GM23338 (cell line): ENCODE results near the gene RABEPK. TPM values are rescaled to one million over a fixed set of nuclear protein-coding genes. Genes with fewer than 3 reads are reported as not detected.

Source experiments
- ATAC-seq: fragments of 200-7000 bp; cut with Tn5 transposase; 3 replicates; pipeline ENCODE4 v1.9.1; 2020
- DNase-seq: peaks from one replicate; pipeline ENCODE4 v3.0.0-alpha.2; 2015; ENCODE audit warnings: low spot score
- H2AFZ ChIP-seq: fragments of 200-600 bp; sonication (generic); 2 replicates; pipeline ENCODE4 v1.8.0; 2016; ENCODE audit warnings: antibody characterized with exemption, mild to moderate bottlenecking, moderate library complexity
- H3F3A ChIP-seq: fragments of 200-600 bp; sonication (generic); replicated peaks from 2 replicates; pipeline ENCODE4 v1.8.0; 2017; ENCODE audit warnings: antibody characterized with exemption, mixed run types, low read depth
- H3K27ac ChIP-seq: fragments of 200-600 bp; sonication (generic); 2 replicates; pipeline ENCODE4 v1.6.1; 2016; ENCODE audit warnings: low read depth
- H3K27me3 ChIP-seq: fragments of 200-600 bp; sonication (generic); 2 replicates; pipeline ENCODE4 v1.8.0; 2016; ENCODE audit warnings: mild to moderate bottlenecking, mixed run types, moderate library complexity; ENCODE audit not compliant: insufficient read depth
- H3K36me3 ChIP-seq: fragments of 200-600 bp; sonication (generic); 2 replicates; pipeline ENCODE4 v1.8.0; 2016; ENCODE audit warnings: mild to moderate bottlenecking; ENCODE audit not compliant: insufficient read depth
- H3K4me1 ChIP-seq: fragments of 200-600 bp; sonication (generic); 2 replicates; pipeline ENCODE4 v1.8.0; 2016; ENCODE audit warnings: mild to moderate bottlenecking, moderate library complexity; ENCODE audit not compliant: insufficient read depth
- H3K4me2 ChIP-seq: fragments of 200-600 bp; sonication (generic); 2 replicates; pipeline ENCODE4 v1.7.1; 2017; ENCODE audit warnings: mixed run types
- H3K4me3 ChIP-seq: fragments of 200-600 bp; sonication (generic); 2 replicates; pipeline ENCODE4 v1.6.1; 2016; ENCODE audit warnings: mixed run types
- H3K79me2 ChIP-seq: fragments of 200-600 bp; sonication (generic); replicated peaks from 2 replicates; pipeline ENCODE4 v1.8.0; 2017; ENCODE audit warnings: mild to moderate bottlenecking; ENCODE audit not compliant: insufficient read depth
- H3K9me2 ChIP-seq: fragments of 200-600 bp; sonication (generic); 2 replicates; pipeline ENCODE4 v1.8.0; 2017; ENCODE audit not compliant: insufficient read depth
- H4K20me1 ChIP-seq: fragments of 200-600 bp; sonication (generic); replicated peaks from 2 replicates; pipeline ENCODE4 v1.8.0; 2017; ENCODE audit warnings: mild to moderate bottlenecking; ENCODE audit not compliant: insufficient read depth
- H3K27ac Mint-ChIP-seq: 2 replicates; pipeline ENCODE4 v1.8.0; 2020; ENCODE audit warnings: inconsistent platforms, mild to moderate bottlenecking, moderate library complexity, mixed read lengths
- H3K27me3 Mint-ChIP-seq: 3 replicates; pipeline ENCODE4 v1.8.0; 2022; ENCODE audit warnings: low read depth, mild to moderate bottlenecking, moderate library complexity, mixed read lengths, inconsistent platforms; ENCODE audit not compliant: insufficient read depth, poor library complexity
- H3K36me3 Mint-ChIP-seq: 3 replicates; pipeline ENCODE4 v1.8.0; 2021; ENCODE audit warnings: low read depth, mild to moderate bottlenecking, inconsistent platforms, moderate library complexity, mixed read lengths
- H3K4me1 Mint-ChIP-seq: 3 replicates; pipeline ENCODE4 v1.8.0; 2020; ENCODE audit warnings: mild to moderate bottlenecking, inconsistent platforms, mixed read lengths
- H3K4me3 Mint-ChIP-seq: 3 replicates; pipeline ENCODE4 v1.8.0; 2021; ENCODE audit warnings: moderate library complexity, mild to moderate bottlenecking, inconsistent platforms, mixed read lengths
- H3K9me3 Mint-ChIP-seq: 3 replicates; pipeline ENCODE4 v1.8.0; 2020; ENCODE audit warnings: moderate library complexity, mild to moderate bottlenecking, inconsistent platforms, mixed read lengths
- CREB1 ChIP-seq: fragments of 250-450 bp; sonication (Bioruptor Pico); IDR thresholded peaks from 2 replicates; pipeline ENCODE4 v1.5.0; 2020; ENCODE audit warnings: low read depth, mild to moderate bottlenecking, moderate library complexity
- EZH2 ChIP-seq: fragments of 200-600 bp; sonication (generic); IDR thresholded peaks from one replicate; pipeline ENCODE4 v1.8.0; 2017; ENCODE audit warnings: antibody characterized with exemption, mild to moderate bottlenecking, low read depth; ENCODE audit not compliant: unreplicated experiment
- EZH2phosphoT487 ChIP-seq: fragments of 200-600 bp; sonication (generic); IDR thresholded peaks from one replicate; pipeline ENCODE4 v1.8.1; 2018; ENCODE audit warnings: antibody characterized with exemption; ENCODE audit not compliant: unreplicated experiment
- JUNB ChIP-seq: IDR thresholded peaks from one replicate; pipeline ENCODE4 v1.6.1; 2016; ENCODE audit warnings: antibody characterized with exemption; ENCODE audit not compliant: unreplicated experiment
- NANOG ChIP-seq: IDR thresholded peaks from 2 replicates; pipeline ENCODE4 v1.6.1; 2016; ENCODE audit warnings: antibody characterized with exemption, borderline replicate concordance
- POLR2AphosphoS5 ChIP-seq: IDR thresholded peaks from 2 replicates; pipeline ENCODE4 v1.6.1; 2016; ENCODE audit warnings: antibody characterized with exemption, low read depth
- REST ChIP-seq: IDR thresholded peaks from one replicate; pipeline ENCODE4 v1.6.1; 2018; ENCODE audit warnings: antibody characterized with exemption; ENCODE audit not compliant: unreplicated experiment
- STAT1 ChIP-seq: IDR thresholded peaks from one replicate; pipeline ENCODE4 v1.6.1; 2016; ENCODE audit warnings: antibody characterized with exemption; ENCODE audit not compliant: unreplicated experiment
- ZNF114 ChIP-seq: fragments of 250-450 bp; sonication (Bioruptor Pico); IDR thresholded peaks from 2 replicates; pipeline ENCODE4 v1.5.0; 2020; ENCODE audit warnings: mild to moderate bottlenecking, moderate library complexity
- ZNF331 ChIP-seq: fragments of 250-450 bp; sonication (Bioruptor Pico); IDR thresholded peaks from 2 replicates; pipeline ENCODE4 v1.5.0; 2020; ENCODE audit warnings: low read depth, mild to moderate bottlenecking, moderate library complexity
- polyA plus RNA-seq: library from polyadenylated mRNA; unstranded; fragments of >200 nt; fragmentation: Nextera tagmentation; extraction: Ambion mirVana; gene quantifications from 2 replicates; pipeline ENCODE4 v1.2.1, GENCODE V29; 2016
- total RNA-seq: library from RNA; depleted of rRNA; stranded (reverse); fragments of >200 nt; shearing (Covaris generic); gene quantifications from 2 replicates; pipeline ENCODE4 v1.2.3, GENCODE V29; 2014
- TF ChIP-seq, protein P1 (sequence below): IDR thresholded peaks from 2 replicates; pipeline ENCODE4 v1.6.1; 2016; ENCODE audit warnings: antibody characterized with exemption
- TF ChIP-seq, protein P2 (sequence below), 2 experiments: fragments of 200-600 bp in 1 of 2; sonication (generic) in 1 of 2; conservative IDR thresholded peaks; 2 replicates each; pipeline versions ENCODE4 v1.5.1 to v1.6.1; 2016 to 2017; ENCODE audit warnings: antibody characterized with exemption in 2 of 2, low read depth in 2 of 2, mild to moderate bottlenecking in 2 of 2, moderate library complexity in 1 of 2

RABEPK gene
- total and polyA plus RNA-seq, 2 experiments from 2014 or later: 25.8 to 32.7 TPM

GRCh38 chr9:125239631-125240597 lies 39.6 kb downstream of the RABEPK start (continued):
- TF ChIP-seq REST (no peak), NANOG (no peak), EZH2 (no peak), STAT1 (no peak), JUNB (no peak), ZNF114 (CRISPR knock-in tag) (no peak), EZH2phosphoT487 (no peak), POLR2AphosphoS5 (no peak)
- TF ChIP-seq, protein P1, sequence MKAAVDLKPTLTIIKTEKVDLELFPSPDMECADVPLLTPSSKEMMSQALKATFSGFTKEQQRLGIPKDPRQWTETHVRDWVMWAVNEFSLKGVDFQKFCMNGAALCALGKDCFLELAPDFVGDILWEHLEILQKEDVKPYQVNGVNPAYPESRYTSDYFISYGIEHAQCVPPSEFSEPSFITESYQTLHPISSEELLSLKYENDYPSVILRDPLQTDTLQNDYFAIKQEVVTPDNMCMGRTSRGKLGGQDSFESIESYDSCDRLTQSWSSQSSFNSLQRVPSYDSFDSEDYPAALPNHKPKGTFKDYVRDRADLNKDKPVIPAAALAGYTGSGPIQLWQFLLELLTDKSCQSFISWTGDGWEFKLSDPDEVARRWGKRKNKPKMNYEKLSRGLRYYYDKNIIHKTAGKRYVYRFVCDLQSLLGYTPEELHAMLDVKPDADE: no peak
- TF ChIP-seq, protein P2, sequence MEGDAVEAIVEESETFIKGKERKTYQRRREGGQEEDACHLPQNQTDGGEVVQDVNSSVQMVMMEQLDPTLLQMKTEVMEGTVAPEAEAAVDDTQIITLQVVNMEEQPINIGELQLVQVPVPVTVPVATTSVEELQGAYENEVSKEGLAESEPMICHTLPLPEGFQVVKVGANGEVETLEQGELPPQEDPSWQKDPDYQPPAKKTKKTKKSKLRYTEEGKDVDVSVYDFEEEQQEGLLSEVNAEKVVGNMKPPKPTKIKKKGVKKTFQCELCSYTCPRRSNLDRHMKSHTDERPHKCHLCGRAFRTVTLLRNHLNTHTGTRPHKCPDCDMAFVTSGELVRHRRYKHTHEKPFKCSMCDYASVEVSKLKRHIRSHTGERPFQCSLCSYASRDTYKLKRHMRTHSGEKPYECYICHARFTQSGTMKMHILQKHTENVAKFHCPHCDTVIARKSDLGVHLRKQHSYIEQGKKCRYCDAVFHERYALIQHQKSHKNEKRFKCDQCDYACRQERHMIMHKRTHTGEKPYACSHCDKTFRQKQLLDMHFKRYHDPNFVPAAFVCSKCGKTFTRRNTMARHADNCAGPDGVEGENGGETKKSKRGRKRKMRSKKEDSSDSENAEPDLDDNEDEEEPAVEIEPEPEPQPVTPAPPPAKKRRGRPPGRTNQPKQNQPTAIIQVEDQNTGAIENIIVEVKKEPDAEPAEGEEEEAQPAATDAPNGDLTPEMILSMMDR (conservative IDR thresholded peaks at IDR 0.05; ENCODE audit: low read depth in 2 of 2): no peak

GRCh38 chr9:125240649-125240999 lies 40.3 kb downstream of the RABEPK start:
- Histone ChIP-seq H3K27me3 (no peaks in the 10 kb centered on the region), H3K4me1 (peaks cover 17% of the 10 kb centered on the region; the same call in 1 of the 2 replicates), H3K9me2 (no peaks in the 10 kb centered on the region), H3K36me3 (peaks cover 42% of the 10 kb centered on the region), H3K79me2 (peaks cover 49% of the 10 kb centered on the region), H3F3A (peaks cover 40% of the 10 kb centered on the region), H4K20me1 (peaks cover 42% of the 10 kb centered on the region), H3K4me3 (peak overlapping the region; percentile 96), H3K4me2 (peak overlapping the region; percentile 84), H3K27ac (peak overlapping the region; percentile 87), H2AFZ (no peak overlapping the region)
- Mint-ChIP-seq H3K36me3 (peaks cover 56% of the 10 kb centered on the region), H3K4me3 (peak overlapping the region; percentile 91), H3K9me3 (peaks cover 4% of the 10 kb centered on the region; the same call in 2 of the 3 replicates), H3K27me3 (peaks cover 12% of the 10 kb centered on the region), H3K27ac (peak overlapping the region; percentile 98), H3K4me1 (peaks cover 12% of the 10 kb centered on the region)
- DNase-seq (peak; percentile 36), ATAC-seq (peak; percentile 6)
- TF ChIP-seq, protein P2 (conservative IDR thresholded peaks at IDR 0.05; ENCODE audit: low read depth in 2 of 2): no peak
- TF ChIP-seq REST (no peak), JUNB (no peak), ZNF331 (no peak), STAT1 (no peak), EZH2phosphoT487 (no peak), CREB1 (CRISPR knock-in tag) (no peak), EZH2 (no peak), NANOG (no peak), POLR2AphosphoS5 (no peak)
